ENCODE data around the gene DEXI. TPM values are rescaled to one million over a fixed set of nuclear protein-coding genes. Genes with fewer than 3 reads are reported as not detected.
"Not testable (repeated sequence)": the region's sequence is repeated elsewhere in the genome, so short reads cannot be mapped to it uniquely, and the experiment has no call there.

DEXI gene
- total RNA-seq, 1 donor from 2014 or later: 94.2 TPM

DNA sequence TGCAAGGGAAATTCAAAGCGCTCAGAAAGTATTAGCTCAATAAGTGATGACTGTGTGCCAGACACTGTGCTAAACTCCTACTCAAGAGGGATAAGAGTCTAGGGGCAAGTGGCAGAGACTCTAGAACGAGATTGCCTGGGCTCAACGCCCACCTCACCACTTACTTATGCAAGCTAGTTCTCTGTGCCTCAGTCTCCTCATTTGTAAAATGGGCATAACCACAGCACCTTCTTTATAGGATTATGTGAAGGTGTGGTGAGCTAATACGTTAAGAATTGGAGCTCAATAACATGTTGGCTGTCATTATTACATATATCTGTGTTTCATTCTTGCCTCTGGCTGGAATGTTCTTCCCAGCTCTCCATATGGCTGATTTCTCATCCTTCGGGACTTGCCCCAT lies 15.4 kb downstream of the DEXI start:
- Histone ChIP-seq H3K4me1 (peaks cover 5 to 34% of the 10 kb centered on the region in 2 donors), H3K27me3 (no peaks in the 10 kb centered on the region), H3K36me3 (peaks cover 20 to 58% of the 10 kb centered on the region in 2 donors), H3K27ac (no peak overlapping the region), H3K4me3 (no peak overlapping the region), H3K9me3 (no peaks in the 10 kb centered on the region)
- intact Hi-C loops (cut with DNase I): no loop called here
- TF ChIP-seq, protein P1, sequence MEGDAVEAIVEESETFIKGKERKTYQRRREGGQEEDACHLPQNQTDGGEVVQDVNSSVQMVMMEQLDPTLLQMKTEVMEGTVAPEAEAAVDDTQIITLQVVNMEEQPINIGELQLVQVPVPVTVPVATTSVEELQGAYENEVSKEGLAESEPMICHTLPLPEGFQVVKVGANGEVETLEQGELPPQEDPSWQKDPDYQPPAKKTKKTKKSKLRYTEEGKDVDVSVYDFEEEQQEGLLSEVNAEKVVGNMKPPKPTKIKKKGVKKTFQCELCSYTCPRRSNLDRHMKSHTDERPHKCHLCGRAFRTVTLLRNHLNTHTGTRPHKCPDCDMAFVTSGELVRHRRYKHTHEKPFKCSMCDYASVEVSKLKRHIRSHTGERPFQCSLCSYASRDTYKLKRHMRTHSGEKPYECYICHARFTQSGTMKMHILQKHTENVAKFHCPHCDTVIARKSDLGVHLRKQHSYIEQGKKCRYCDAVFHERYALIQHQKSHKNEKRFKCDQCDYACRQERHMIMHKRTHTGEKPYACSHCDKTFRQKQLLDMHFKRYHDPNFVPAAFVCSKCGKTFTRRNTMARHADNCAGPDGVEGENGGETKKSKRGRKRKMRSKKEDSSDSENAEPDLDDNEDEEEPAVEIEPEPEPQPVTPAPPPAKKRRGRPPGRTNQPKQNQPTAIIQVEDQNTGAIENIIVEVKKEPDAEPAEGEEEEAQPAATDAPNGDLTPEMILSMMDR (IDR thresholded peaks at IDR 0.05): no peak
- no peak for DNase-seq (ENCODE audit: low spot score in 2 of 2)

DNA sequence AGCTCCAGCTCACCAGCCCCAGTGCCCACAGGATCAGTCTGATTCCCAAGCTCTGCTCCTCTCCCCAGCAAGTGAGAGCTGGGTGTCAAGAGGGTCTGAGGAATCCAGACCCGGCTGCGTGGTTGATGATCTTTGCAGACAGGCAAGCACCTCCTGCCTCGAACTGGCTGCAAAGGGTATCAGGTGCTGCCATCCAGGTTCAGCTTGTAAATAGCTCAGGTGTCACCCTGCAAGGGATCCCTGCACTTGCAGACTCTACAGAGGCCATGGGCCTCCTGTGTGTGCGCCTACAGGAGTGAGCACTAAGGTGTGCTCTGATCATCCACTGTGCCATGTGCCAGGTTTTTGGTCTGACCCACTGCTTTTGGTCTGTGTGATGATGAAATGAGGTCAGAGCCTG lies 16.2 kb downstream of the DEXI start:
- H3K4me1 ChIP-seq: peaks cover 5 to 38% of the 10 kb centered on the region in 2 donors
- peaks cover 20 to 50% of the 10 kb centered on the region in 2 donors for H3K36me3 ChIP-seq
- TF ChIP-seq, protein P1 (IDR thresholded peaks at IDR 0.05): no peak
- intact Hi-C loops (cut with DNase I): no loop called here
- no peak overlapping the region for H3K27ac ChIP-seq
- DNase-seq (ENCODE audit: low spot score in 2 of 2): no peak
- no peaks in the 10 kb centered on the region for H3K27me3 ChIP-seq
- H3K4me3 ChIP-seq: no peak overlapping the region
- H3K9me3 ChIP-seq: no peaks in the 10 kb centered on the region

DNA sequence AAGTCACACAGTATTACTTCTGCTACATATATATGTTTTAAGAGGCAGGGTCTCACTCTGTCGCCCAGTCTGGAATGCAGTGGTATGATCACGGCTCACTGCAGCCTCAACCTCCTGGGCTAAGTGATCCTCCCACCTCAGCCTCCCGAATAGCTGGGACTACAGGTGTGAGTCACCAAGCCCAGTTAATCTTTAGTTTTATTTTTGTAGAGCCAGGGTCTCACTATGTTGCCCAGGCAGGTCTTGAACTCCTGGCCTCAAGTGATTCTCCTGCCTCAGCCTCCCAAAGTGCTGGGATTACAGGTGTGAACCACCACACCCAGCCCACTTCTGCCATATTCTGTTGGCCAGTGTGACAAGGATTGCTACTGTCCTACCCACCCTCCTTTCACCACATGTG lies 17.0 kb downstream of the DEXI start:
- H3K4me3 ChIP-seq; H3K27me3 ChIP-seq; intact Hi-C loops (cut with DNase I); DNase-seq (ENCODE audit: low spot score in 2 of 2); H3K9me3 ChIP-seq: not testable (repeated sequence)
- Histone ChIP-seq H3K27ac (peak overlapping the region in 1 of 2 donors; percentile 73), H3K4me1 (peaks cover 5 to 38% of the 10 kb centered on the region in 2 donors), H3K36me3 (peaks cover 20 to 49% of the 10 kb centered on the region in 2 donors)

DNA sequence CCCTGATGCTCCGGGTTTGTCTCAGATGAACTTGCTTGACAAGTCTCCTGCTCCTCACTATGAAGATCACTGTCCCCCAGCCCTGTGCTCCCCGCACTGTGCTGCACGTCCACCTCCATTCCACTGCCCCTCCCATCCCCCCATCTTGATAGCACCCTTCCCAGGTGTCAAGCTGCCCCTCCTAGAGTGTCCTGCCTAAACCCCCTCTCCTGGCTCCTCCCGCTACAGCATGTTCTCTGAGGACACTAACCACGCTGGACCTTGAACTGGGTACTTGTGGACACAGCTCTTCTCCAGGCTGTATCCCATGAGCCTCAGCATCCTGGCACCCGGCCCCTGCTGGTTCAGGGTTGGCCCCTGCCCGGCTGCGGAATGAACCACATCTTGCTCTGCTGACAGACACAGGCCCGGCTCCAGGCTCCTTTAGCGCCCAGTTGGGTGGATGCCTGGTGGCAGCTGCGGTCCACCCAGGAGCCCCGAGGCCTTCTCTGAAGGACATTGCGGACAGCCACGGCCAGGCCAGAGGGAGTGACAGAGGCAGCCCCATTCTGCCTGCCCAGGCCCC lies 18.5 kb downstream of the DEXI start:
- Histone ChIP-seq H3K27me3 (no peaks in the 10 kb centered on the region), H3K4me1 (peaks cover 5 to 38% of the 10 kb centered on the region in 2 donors), H3K36me3 (peaks cover 20 to 42% of the 10 kb centered on the region in 2 donors), H3K4me3 (no peak overlapping the region), H3K27ac (peak overlapping the region; percentile 73 to 76), H3K9me3 (no peaks in the 10 kb centered on the region)
- TF ChIP-seq, protein P1 (IDR thresholded peaks at IDR 0.05): no peak
- intact Hi-C loops (cut with DNase I): loop anchor here (2.0 kb wide), 1 partner anchor 19 kb away; the partner anchor contains the start of gene DEXI
- peak; percentile 27 to 90 for DNase-seq (ENCODE audit: low spot score in 2 of 2)

DNA sequence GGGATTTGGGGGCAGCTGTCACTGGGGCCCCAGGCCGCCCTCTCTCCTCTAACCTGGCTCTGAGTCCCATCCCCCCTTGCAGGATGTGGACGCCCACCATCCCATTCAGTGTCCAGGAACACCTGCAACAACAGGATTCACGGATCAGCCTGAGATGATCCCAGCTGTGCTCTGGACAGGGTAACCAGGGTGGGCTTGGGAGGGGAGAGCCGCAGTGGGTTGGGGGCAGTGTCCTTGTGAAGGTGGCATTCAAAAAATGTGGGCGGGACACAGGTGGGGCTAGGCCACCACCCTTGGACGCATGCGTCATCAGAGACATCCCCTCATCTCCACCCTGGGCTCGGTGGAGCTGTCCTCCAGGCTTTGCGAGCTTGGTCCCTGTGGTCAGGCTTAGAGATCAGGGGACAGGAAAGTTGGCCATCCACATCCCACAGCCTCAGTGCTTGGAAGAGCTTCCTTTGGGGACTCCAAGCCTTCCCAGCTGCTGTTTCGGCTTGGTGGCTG lies 19.1 kb downstream of the DEXI start:
- Histone ChIP-seq H3K9me3 (no peaks in the 10 kb centered on the region), H3K36me3 (peaks cover 16 to 36% of the 10 kb centered on the region in 2 donors), H3K4me3 (no peak overlapping the region), H3K27me3 (no peaks in the 10 kb centered on the region), H3K4me1 (peaks cover 5 to 42% of the 10 kb centered on the region in 2 donors), H3K27ac (peak overlapping the region; percentile 73 to 76)
- intact Hi-C loops (cut with DNase I): loop anchor here (2.0 kb wide), 1 partner anchor 20 kb away; the partner anchor contains the start of gene DEXI
- DNase-seq (ENCODE audit: low spot score in 2 of 2): no peak
- TF ChIP-seq, protein P1 (IDR thresholded peaks at IDR 0.05): no peak

DNA sequence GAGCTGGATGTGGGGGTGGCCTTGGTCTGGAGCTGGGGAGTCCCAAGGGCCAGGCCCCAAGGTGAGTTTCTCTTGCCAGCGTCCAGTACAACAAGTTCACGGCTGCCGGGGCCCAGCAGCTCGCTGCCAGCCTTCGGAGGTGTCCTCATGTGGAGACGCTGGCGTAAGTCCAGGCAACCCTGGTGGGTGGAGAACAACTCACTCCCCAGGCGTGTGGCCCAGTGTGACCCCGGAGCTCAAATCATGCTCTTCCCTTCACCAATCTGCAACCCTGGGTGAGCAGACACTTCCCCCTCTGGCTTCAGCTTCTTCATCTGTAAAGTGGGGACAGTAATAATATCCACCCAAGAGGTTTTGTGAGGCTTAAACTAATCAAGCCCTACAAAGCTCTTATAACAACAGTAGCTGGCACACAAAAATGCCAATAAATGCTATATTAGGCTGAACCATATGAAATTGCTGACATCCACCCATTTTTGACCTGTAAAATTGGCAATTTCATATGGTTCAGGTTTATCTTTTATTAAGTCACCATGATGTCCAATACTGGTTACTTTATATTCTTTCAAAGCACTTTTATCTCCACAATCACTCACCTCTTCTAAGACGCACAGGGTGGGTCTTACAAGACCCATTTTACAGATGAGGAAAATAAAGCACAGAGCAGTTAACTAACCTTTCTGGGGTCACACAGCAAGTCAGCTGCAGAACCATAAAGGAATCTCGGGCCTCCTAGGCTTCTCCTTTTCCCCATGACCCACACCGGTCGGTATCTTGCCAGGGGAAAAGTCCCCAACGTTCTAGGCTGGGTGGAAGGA lies 19.7 kb downstream of the DEXI start:
- peak; percentile 62 to 88 for DNase-seq (ENCODE audit: low spot score in 2 of 2)
- Histone ChIP-seq H3K27me3 (no peaks in the 10 kb centered on the region), H3K36me3 (peaks cover 9 to 30% of the 10 kb centered on the region in 2 donors), H3K9me3 (no peaks in the 10 kb centered on the region), H3K4me1 (peaks cover 5 to 44% of the 10 kb centered on the region in 2 donors), H3K4me3 (peak overlapping the region; percentile 1 to 2), H3K27ac (peak overlapping the region; percentile 70 to 73)
- intact Hi-C loops (cut with DNase I): loop anchor here (2.0 kb wide), 1 partner anchor 20 kb away; the partner anchor contains the start of gene DEXI
- TF ChIP-seq, protein P1 (IDR thresholded peaks at IDR 0.05): no peak
